Kidney (tissue), 14 donors: Measurements from ENCODE around the gene DTNB. TPM values are rescaled to one million over a fixed set of nuclear protein-coding genes. Genes with fewer than 3 reads are reported as not detected.
A peak's percentile ranks its signal among the peaks of the same experiment; 100 is the strongest.

Source experiments
- DNase-seq, 5 donors: peaks; one replicate each; pipeline ENCODE4 v3.0.0-alpha.2; 2013 to 2020
- FAIRE-seq: peaks from 2 replicates; lab custom pipeline; 2012; peaks lifted over from hg19 to GRCh38; lab: Jason Lieb, UNC
- H3K27ac ChIP-seq, 2 donors: one replicate each; pipeline ENCODE4 v1.7.0; 2013; ENCODE audit warnings: low read depth in 2 of 2, low read length in 2 of 2, inconsistent platforms in 1 of 2
- H3K27me3 ChIP-seq: one replicate; pipeline ENCODE4 v1.7.1; 2013; ENCODE audit warnings: low read length, inconsistent platforms; ENCODE audit not compliant: control insufficient read depth, insufficient read depth
- H3K36me3 ChIP-seq, 3 donors: one replicate each; pipeline versions ENCODE4 v1.7.0 to v1.7.1; 2013; ENCODE audit warnings: low read length in 3 of 3, control low read depth in 1 of 3, inconsistent platforms in 1 of 3; ENCODE audit not compliant: insufficient read depth in 3 of 3, control insufficient read depth in 2 of 3
- H3K4me1 ChIP-seq, 3 donors: one replicate each; pipeline versions ENCODE4 v1.7.0 to v1.7.1; 2013; ENCODE audit warnings: low read length in 3 of 3, inconsistent platforms in 1 of 3, low read depth in 1 of 3; ENCODE audit not compliant: control insufficient read depth in 2 of 3, insufficient read depth in 2 of 3
- H3K4me3 ChIP-seq, 3 donors: one replicate each; pipeline versions ENCODE4 v1.7.0 to v1.8.1; 2013; ENCODE audit warnings: low read length in 3 of 3, control low read depth in 1 of 3, inconsistent platforms in 1 of 3
- H3K9ac ChIP-seq, 3 donors: one replicate each; pipeline versions ENCODE4 v1.7.0 to v1.7.1; 2013; ENCODE audit warnings: low read length in 3 of 3, control low read depth in 1 of 3, inconsistent platforms in 1 of 3
- H3K9me3 ChIP-seq, 3 donors: one replicate each; pipeline versions ENCODE4 v1.7.0 to v1.7.1; 2013; ENCODE audit warnings: low read length in 3 of 3, control low read depth in 1 of 3, inconsistent platforms in 1 of 3; ENCODE audit not compliant: control insufficient read depth in 2 of 3, insufficient read depth in 1 of 3
- CTCF ChIP-seq: IDR thresholded peaks from 3 replicates; pipeline ENCODE4 v1.5.1; 2012; ENCODE audit warnings: mild to moderate bottlenecking, moderate library complexity, borderline replicate concordance; ENCODE audit not compliant: insufficient read depth; ENCODE audit errors: extremely low read depth
- intact Hi-C: fragments of 100-400 bp; cut with DNase I; formaldehyde crosslinking; loops from one replicate; pipeline ENCODE4 v1.11.1; 2022
- polyA plus RNA-seq: library from polyadenylated mRNA; stranded (reverse); fragments of 350-450 nt; fragmentation: Illumina TruSeq; extraction: RNeasy Lipid Tissue Mini Kit (QIAGEN cat#74804); gene quantifications from one replicate; pipeline ENCODE4 v1.2.3, GENCODE V29; 2014; ENCODE audit warnings: low read depth, low replicate concordance; ENCODE audit not compliant: insufficient read depth
- total RNA-seq: library from RNA; stranded (reverse); fragmentation: NEBNext Ultra II Directional; extraction: Animal tissue kit (Norgen Biotek cat#: 25700); gene quantifications from one replicate; pipeline ENCODE4 v1.2.1, GENCODE V29; 2021
- donor health status: control.
- donor health status: control.
- donor health status: control.
- donor health status: control.
- donor health status: control.
- donor health status: DM: yes; HTN: yes; CAD: no.
- donor health status: Normal renal cell carcinoma (clear cell type).

DTNB gene
- total and polyA plus RNA-seq, 2 donors from 2014 or later: 23.0 to 28.1 TPM

- no peaks in the 10 kb centered on the region for H3K36me3 ChIP-seq
- no peak overlapping the region for H3K9ac ChIP-seq
- no peak overlapping the region for H3K27ac ChIP-seq
- H3K4me3 ChIP-seq: no peak overlapping the region
- FAIRE-seq: no peak
- intact Hi-C loops: no loop called here
- no peak for TF ChIP-seq CTCF
- H3K4me1 ChIP-seq: peaks cover 0 to 7% (median 7%) of the 10 kb centered on the region in 3 donors
- peak in 1 of 5 donors; percentile 12 for DNase-seq
- no peaks in the 10 kb centered on the region for H3K27me3 ChIP-seq
- H3K9me3 ChIP-seq: no peaks in the 10 kb centered on the region
Observed at GRCh38 chr2:25381502-25381901, 291.9 kb downstream of the DTNB start.

- intact Hi-C loops: no loop called here
- DNase-seq: peak in 1 of 5 donors; percentile 36
Observed at GRCh38 chr2:25380586-25381375, 292.6 kb downstream of the DTNB start.

GRCh38 chr2:25380023-25380422 lies 293.4 kb downstream of the DTNB start:
- Histone ChIP-seq H3K27me3 (no peaks in the 10 kb centered on the region), H3K4me3 (no peak overlapping the region), H3K4me1 (peaks cover 0 to 14% (median 7%) of the 10 kb centered on the region in 3 donors), H3K36me3 (no peaks in the 10 kb centered on the region), H3K9ac (no peak overlapping the region), H3K27ac (no peak overlapping the region), H3K9me3 (no peaks in the 10 kb centered on the region)
- intact Hi-C loops: no loop called here
- TF ChIP-seq CTCF: no peak
- peak in 1 of 5 donors; percentile 14 for DNase-seq
- FAIRE-seq: no peak

More at GRCh38 chr2:25380586-25381375, 292.6 kb downstream of the DTNB start:
- FAIRE-seq: no peak
- Histone ChIP-seq H3K4me1 (peaks cover 0 to 14% (median 7%) of the 10 kb centered on the region in 3 donors), H3K9ac (no peak overlapping the region), H3K9me3 (no peaks in the 10 kb centered on the region), H3K27ac (no peak overlapping the region), H3K4me3 (no peak overlapping the region), H3K27me3 (no peaks in the 10 kb centered on the region), H3K36me3 (no peaks in the 10 kb centered on the region)
- no peak for TF ChIP-seq CTCF
